GM19035 (cell line): ENCODE measurements around the gene PROZ.

Experiments used
- ATAC-seq: cut with Tn5 transposase; IDR thresholded peaks from one replicate; pipeline ENCODE4 v1.9.1; 2021; ENCODE audit not compliant: unreplicated experiment

PROZ gene

DNA sequence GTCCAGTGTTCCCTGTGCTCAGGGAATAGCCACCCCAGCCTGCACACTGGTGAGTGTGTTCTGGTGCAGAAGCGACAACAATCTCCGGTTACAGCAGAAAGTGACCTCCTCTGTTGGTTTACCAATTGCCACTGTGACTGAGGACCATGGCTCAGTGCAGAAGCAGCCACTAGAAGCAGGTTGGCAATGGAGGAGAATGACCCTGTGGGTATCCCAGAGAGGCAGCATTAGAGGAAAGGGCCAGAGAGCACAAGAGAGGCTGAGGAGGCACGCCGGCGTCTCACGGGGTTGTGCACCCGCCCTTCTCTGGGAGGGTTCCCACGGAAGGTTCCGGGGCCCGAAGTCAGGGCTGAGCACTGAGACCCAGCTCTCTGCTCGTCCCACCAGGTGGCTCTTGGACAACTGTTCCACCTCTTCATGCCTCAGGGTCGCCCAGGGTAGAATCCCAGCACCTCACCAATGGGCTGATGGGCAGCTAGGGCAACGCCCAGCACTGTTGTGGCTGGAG lies 14.0 kb downstream of the PROZ start:
- no peak for ATAC-seq

GRCh38 chr13:113176280-113176679 lies 17.8 kb downstream of the PROZ start:
- ATAC-seq = no peak

GRCh38 chr13:113176822-113177221 lies 18.4 kb downstream of the PROZ start:
- ATAC-seq = no peak

GRCh38 chr13:113178070-113178895 lies 19.8 kb downstream of the PROZ start:
- ATAC-seq = no peak

DNA sequence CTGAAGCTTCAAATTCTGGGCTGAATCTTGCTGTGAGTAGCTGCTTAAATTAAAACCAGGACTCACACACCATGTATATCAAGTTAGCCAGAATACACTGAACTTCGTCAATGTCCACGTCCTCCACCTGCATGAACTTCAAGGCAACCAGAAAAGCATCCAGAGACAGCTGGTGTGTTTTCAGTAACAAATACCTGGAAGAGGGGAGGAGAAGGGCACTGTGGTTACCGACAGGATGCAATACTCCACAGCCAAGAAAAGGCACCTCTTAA lies 20.4 kb downstream of the PROZ start:
- ATAC-seq = no peak

- ATAC-seq = no peak
These were observed 21.2 kb downstream of the PROZ start for GRCh38 chr13:113179374-113180230.

GRCh38 chr13:113182046-113182445 lies 23.6 kb downstream of the PROZ start:
- no peak for ATAC-seq

- ATAC-seq = no peak
These were observed 25.1 kb downstream of the PROZ start for GRCh38 chr13:113183450-113184129.

- ATAC-seq = no peak
These were observed 26.4 kb downstream of the PROZ start for GRCh38 chr13:113184568-113185440.

DNA sequence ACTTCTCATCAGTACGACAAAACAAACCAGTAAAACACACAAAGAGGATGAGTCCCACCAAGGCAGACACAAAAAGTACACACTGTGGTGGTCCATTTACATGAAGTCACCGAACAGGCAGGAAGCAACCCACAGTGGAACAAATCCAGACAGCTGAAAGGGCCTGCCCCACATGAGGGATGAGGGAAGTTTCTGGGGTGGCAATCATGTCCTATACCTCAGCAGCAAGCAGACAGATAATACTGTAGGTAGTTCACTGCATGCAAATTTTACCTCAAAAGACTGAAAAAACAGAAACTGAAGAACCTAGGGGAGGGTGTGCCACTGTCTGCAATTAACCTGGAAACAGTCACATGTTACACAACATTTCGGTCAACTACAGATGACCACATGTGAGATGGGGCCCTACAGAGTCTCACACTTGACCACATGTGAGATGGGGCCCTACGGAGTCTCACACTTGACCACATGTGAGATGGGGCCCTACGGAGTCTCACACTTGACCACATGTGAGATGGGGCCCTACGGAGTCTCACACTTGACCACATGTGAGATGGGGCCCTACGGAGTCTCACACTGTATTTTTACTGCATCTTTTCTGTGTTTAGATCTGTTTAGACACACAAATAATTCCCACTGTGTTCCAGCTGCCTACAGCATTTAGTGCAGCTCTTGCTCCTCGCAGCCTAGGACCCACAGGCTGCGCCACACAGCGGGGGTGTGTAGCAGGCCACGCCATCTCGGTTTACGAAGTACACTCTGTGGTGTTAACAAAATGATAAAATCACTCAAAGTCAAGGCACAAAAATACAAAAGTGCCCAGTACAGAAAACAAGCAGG lies 27.8 kb downstream of the PROZ start:
- peak; percentile 98 for ATAC-seq

DNA sequence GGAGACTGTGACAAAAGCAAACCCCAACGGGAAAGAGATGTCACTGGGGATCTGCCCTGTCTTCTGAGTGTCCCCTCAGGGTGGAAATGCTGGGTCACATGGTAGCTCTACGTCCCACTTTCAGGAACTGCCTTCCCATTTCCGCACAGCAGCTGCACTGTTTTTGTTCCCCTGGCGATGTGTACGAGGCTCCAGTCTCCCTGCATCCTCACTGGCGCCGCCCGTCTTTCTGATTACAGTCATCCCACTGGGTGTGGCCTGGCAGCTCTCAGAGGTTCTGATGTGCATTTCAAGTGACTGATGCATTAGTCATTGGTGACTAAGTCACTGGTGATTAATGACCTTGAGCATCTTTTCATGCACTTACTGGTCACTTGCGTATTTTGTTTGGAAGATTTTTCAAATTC lies 28.8 kb downstream of the PROZ start:
- no peak for ATAC-seq

GRCh38 chr13:113187883-113188665 lies 29.6 kb downstream of the PROZ start:
- no peak for ATAC-seq

- ATAC-seq = no peak
These were observed 31.7 kb downstream of the PROZ start for GRCh38 chr13:113190181-113190580.

DNA sequence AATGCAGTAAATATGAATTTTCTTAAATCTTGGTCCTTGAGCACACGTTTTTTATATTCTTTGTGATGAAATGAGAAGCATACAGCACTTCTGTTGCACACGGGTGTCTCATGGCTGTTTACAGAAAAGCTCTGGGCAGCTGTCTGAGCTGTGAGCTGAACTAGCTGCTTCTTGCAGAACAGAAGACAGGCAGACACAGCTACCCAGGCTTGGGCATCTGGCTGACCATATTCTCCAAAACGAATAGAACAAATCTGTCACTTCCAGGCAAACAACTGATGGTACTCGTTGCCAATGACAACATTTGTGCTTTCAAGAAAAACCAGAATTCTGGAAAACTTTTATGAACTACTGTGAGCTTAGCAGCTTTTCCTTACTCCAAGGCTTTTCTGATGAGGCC lies 33.8 kb downstream of the PROZ start:
- no peak for ATAC-seq

DNA sequence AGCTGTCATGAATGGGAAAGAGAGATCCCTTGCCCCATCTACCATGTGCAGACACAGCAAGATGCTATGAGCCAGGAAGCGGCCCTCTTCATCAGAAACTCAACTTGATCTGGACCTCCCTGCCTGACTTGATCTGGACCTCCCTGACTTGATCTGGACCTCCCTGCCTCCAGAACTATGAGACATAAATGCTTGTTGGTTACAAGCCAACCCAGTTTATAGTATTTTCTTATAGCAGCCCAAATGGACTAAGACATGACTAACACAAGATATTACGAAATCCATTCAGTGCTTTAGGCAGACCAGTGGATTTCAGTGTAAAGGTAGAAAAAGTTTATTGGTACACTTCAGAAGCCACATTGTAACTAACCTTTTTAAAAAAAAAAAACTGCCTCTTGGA lies 34.5 kb downstream of the PROZ start:
- no peak for ATAC-seq

DNA sequence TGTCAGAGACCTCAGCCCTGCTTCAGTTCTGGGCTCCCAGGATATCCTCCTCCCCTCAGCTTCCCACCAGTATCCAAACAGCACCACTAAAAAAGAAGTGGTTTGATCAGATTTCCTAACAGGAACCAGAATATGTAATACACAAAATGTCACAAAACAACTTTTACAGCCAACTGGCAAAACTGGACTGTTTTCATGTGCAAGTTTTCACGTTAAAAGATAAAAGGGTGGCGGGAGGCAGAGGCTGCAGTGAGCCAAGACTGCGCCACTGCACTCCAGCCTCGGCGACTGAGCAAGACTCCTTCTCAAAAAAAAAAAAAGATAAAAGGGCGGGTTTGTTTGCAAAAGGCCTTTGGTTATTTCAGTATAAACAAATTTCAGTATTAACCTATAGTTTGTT lies 36.9 kb downstream of the PROZ start:
- no peak for ATAC-seq

DNA sequence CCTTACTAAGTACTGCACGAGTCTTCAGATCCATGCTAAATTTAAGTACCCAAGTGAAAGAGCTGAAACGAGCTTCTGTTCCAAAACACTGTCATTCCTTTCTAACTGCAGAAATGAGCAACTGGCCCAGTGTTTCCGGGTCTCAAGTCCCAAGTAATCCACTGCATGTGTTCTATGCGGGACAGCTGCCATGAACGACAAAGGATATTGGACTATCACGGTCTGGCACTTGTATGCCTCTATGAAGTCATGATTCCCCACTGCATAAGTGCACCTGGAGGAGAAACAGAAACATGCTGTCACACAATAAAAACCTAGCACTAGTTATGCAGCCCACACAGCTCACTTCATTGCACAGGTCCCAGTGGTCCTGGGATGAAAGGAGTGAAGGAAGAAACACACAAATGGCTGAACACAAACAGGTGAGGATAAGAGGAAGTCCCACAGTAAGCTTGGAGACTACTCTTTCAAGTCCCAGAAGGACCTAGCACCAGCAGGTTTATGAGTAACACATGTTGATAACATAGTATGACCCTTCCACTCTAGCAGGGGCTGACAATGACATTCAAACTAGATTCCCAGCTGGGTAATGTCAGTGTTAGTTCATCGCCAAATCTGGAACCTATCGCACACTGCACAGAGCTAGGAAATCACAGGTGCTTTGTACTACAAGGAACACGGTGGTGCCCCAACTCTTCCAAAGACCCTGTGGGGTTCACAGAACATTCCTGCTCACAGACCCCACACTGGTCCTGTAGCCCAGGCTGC lies 38.7 kb downstream of the PROZ start:
- ATAC-seq = no peak

GRCh38 chr13:113201815-113202214 lies 43.4 kb downstream of the PROZ start:
- ATAC-seq = no peak
